GM12873 (cell line): ENCODE data around the gene TAGLN.

ENCODE experiments used
- CTCF ChIP-seq: IDR thresholded peaks from 2 replicates; pipeline ENCODE4 v1.5.1; 2012; ENCODE audit warnings: low read depth, mild to moderate bottlenecking, moderate library complexity, low read length, control low read depth; ENCODE audit not compliant: insufficient read depth; ENCODE audit errors: missing control alignments

Gene TAGLN

GRCh38 chr11:117187799-117188481 is 11.2 kb upstream of the TAGLN start:
- TF ChIP-seq CTCF: no peak

GRCh38 chr11:117188620-117189081 is 10.5 kb upstream of the TAGLN start:
- no peak for TF ChIP-seq CTCF

GRCh38 chr11:117189191-117189940 is 9.8 kb upstream of the TAGLN start:
- no peak for TF ChIP-seq CTCF

- no peak for TF ChIP-seq CTCF
Measured at GRCh38 chr11:117189941-117190544, 9.1 kb upstream of the TAGLN start.

GRCh38 chr11:117191680-117192400 is 7.3 kb upstream of the TAGLN start:
- no peak for TF ChIP-seq CTCF

- no peak for TF ChIP-seq CTCF
Measured at GRCh38 chr11:117192401-117192875, 6.7 kb upstream of the TAGLN start.
